Activated CD8-positive, alpha-beta T cell treated with anti-CD3 and anti-CD28 coated beads for 36 hours (primary cell): ENCODE measurements around the gene EPHA2. TPM values are rescaled to one million over a fixed set of nuclear protein-coding genes. Genes with fewer than 3 reads are reported as not detected.

Source experiments
- ATAC-seq: fragments of 200-7000 bp; cut with Tn5 transposase; one replicate; pipeline ENCODE4 v1.10.0; 2021; ENCODE audit warnings: mild to moderate bottlenecking, moderate library complexity
- CTCF ChIA-PET: fragments of 350-600 bp; sonication (Branson Sonifier 250); formaldehyde crosslinking; loops from one replicate; lab custom pipeline; 2021; ENCODE audit warnings: antibody characterized with exemption; lab: Charles Lee
- POLR2A ChIA-PET: fragments of 350-600 bp; sonication (Branson Sonifier 250); formaldehyde crosslinking; loops from one replicate; lab custom pipeline; 2021; ENCODE audit warnings: antibody characterized with exemption; lab: Charles Lee
- DNase-seq: peaks from one replicate; pipeline ENCODE4 v3.0.0-alpha.2; 2020
- H3K27ac Mint-ChIP-seq: one replicate; pipeline ENCODE4 v1.8.0; 2021; ENCODE audit warnings: mild to moderate bottlenecking, mixed read lengths
- H3K27me3 Mint-ChIP-seq: one replicate; pipeline ENCODE4 v1.8.0; 2021; ENCODE audit warnings: mixed read lengths
- H3K36me3 Mint-ChIP-seq: one replicate; pipeline ENCODE4 v1.8.0; 2021; ENCODE audit warnings: low read depth, mixed read lengths
- H3K4me1 Mint-ChIP-seq: one replicate; pipeline ENCODE4 v1.8.0; 2021; ENCODE audit warnings: low read depth, mixed read lengths
- H3K4me3 Mint-ChIP-seq: one replicate; pipeline ENCODE4 v1.8.0; 2021; ENCODE audit warnings: mild to moderate bottlenecking, moderate library complexity, mixed read lengths
- H3K9me3 Mint-ChIP-seq: one replicate; pipeline ENCODE4 v1.8.0; 2021; ENCODE audit warnings: mixed read lengths
- CTCF ChIP-seq: fragments of 200-600 bp; IDR thresholded peaks from one replicate; pipeline ENCODE4 v1.8.0; 2022; ENCODE audit warnings: antibody characterized with exemption, mild to moderate bottlenecking
- intact Hi-C: fragments of 100-400 bp; cut with micrococcal nuclease; formaldehyde crosslinking; loops from one replicate; pipeline ENCODE4 v1.10.0; 2022
- total RNA-seq, 2 experiments: library from RNA; stranded (reverse); gene quantifications; one replicate each; pipeline ENCODE4 v1.2.3, GENCODE V29; 2021

The EPHA2 gene
- total RNA-seq, 2 experiments from 2014 or later = not detected

GRCh38 chr1:16138772-16139221, 17.1 kb downstream of the EPHA2 start:
- intact Hi-C loops = no loop called here
- no peak for TF ChIP-seq CTCF
- Mint-ChIP-seq H3K9me3 (no peaks in the 10 kb centered on the region), H3K36me3 (no peaks in the 10 kb centered on the region), H3K4me3 (no peak overlapping the region), H3K4me1 (peaks cover 18% of the 10 kb centered on the region), H3K27ac (no peak overlapping the region), H3K27me3 (peaks cover 2% of the 10 kb centered on the region)
- ChIA-PET CTCF (no interaction called here), POLR2A (interaction anchor here (1.4 kb wide), 1 partner anchor 23 kb away, joined by 3 read pairs; no protein-coding TSS in a partner anchor)
- no peak for DNase-seq
- ATAC-seq = no peak

DNA sequence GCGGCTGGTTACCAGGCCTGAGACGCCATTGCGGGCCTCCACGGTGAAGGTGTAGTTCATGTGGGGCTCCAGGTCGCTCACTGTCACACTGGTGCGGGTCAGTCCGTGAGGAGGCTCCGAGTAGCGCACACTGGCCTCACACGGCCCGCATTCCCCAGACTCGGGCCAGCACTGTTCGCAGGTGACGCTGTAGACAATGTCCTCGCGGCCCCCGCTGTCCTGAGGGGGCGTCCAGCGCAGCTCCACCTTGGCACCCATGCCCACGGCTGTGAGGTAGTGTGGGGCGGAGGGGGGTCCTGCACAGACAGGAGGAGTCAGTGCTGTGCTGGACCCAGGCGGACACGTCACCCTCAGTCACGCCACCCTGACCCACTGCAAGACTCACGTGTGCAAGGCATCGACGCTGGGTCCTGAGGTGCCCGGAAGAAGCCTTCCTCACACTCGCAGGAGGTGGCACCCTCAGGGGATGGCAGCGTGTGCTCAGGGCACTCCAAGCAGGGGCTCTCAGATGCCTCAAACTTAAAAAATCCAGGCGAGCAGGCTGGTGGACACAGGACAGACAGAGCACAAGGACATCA, 17.9 kb downstream of the EPHA2 start:
- H3K4me1 Mint-ChIP-seq = peaks cover 18% of the 10 kb centered on the region
- H3K4me3 Mint-ChIP-seq = no peak overlapping the region
- POLR2A ChIA-PET = interaction anchor here (1.4 kb wide), 1 partner anchor 23 kb away, joined by 3 read pairs; no protein-coding TSS in a partner anchor
- CTCF ChIA-PET = no interaction called here
- H3K27me3 Mint-ChIP-seq = peaks cover 2% of the 10 kb centered on the region
- no peaks in the 10 kb centered on the region for H3K9me3 Mint-ChIP-seq
- no peak for TF ChIP-seq CTCF
- intact Hi-C loops = no loop called here
- no peaks in the 10 kb centered on the region for H3K36me3 Mint-ChIP-seq
- no peak overlapping the region for H3K27ac Mint-ChIP-seq
- ATAC-seq = no peak
- no peak for DNase-seq

DNA sequence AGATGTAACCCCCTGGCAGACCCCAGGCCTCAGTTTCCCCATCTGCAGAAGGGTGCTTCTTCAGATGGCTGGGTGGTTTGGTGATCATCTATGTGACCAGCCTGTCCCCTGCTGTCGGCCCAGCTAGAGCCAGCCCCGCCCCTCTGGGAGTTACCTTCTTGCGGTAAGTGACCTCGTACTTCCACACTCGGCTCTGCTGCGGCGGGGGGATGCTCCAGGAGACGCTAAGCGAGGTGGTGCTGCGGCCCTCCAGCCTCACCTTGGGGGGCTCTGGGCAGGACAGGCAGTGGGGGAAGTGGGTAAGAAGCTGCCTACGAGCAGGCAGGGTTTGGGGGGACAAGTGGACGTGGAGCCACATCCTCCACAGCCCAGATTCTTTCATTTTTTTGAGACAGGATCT, 20.4 kb downstream of the EPHA2 start:
- ChIA-PET CTCF (interaction anchor here (1.0 kb wide), 1 partner anchor 56 kb away, joined by 3 read pairs; no protein-coding TSS in a partner anchor), POLR2A (no interaction called here)
- Mint-ChIP-seq H3K4me3 (no peak overlapping the region), H3K27ac (no peak overlapping the region), H3K9me3 (no peaks in the 10 kb centered on the region), H3K4me1 (peaks cover 5% of the 10 kb centered on the region), H3K27me3 (no peaks in the 10 kb centered on the region), H3K36me3 (no peaks in the 10 kb centered on the region)
- ATAC-seq (no peak), DNase-seq (no peak)
- intact Hi-C loops = no loop called here
- TF ChIP-seq CTCF = no peak

- no peak for DNase-seq
- intact Hi-C loops = no loop called here
- ATAC-seq = no peak
- Mint-ChIP-seq H3K36me3 (no peaks in the 10 kb centered on the region), H3K9me3 (no peaks in the 10 kb centered on the region), H3K27ac (no peak overlapping the region), H3K27me3 (no peaks in the 10 kb centered on the region), H3K4me1 (peaks cover 5% of the 10 kb centered on the region), H3K4me3 (no peak overlapping the region)
- ChIA-PET CTCF (no interaction called here), POLR2A (no interaction called here)
- TF ChIP-seq CTCF = no peak
Observed at GRCh38 chr1:16134906-16135305, 21.0 kb downstream of the EPHA2 start.

DNA sequence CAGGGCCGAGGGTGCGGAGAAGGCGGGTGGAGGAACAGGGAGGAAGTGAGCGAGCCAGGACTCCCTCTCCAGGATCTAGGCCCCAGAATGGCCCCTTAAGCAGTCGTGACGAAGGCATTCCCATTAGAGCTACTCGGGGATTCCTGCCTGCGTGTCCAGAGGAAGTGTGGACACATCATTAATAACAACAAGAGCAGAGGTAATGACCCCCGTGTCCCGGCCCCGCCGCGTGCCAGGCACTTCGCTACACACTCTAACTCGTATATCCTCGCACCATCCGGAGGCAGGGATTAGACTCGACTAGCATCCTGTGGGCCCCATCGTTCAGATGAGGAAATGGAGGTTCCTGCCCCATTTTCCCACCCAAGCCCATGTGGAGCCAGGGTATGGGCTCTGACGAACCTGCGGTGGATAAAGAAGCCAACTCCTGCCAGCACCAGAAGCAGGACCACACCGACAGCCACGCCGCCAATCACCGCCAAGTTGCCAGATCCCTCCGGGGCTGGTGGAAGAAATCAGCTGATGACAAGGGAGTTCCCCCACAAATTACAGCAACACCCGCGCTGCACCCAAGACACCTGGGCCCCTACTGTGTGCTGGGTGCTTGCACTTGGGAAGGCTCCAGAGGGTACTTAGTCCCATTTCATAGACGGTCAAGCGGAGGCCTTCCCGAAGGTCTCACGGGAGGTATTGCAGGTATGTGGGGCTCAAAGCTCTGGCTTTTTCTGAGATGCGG, 21.6 kb downstream of the EPHA2 start:
- TF ChIP-seq CTCF = no peak
- Mint-ChIP-seq H3K27ac (no peak overlapping the region), H3K4me1 (peaks cover under 1% of the 10 kb centered on the region), H3K4me3 (no peak overlapping the region), H3K36me3 (no peaks in the 10 kb centered on the region), H3K27me3 (no peaks in the 10 kb centered on the region), H3K9me3 (no peaks in the 10 kb centered on the region)
- ChIA-PET POLR2A (no interaction called here), CTCF (no interaction called here)
- intact Hi-C loops = no loop called here
- ATAC-seq (no peak), DNase-seq (no peak)
